DLD1 (cell line): ENCODE data around the gene TANK.
"Not testable (repeated sequence)": the region's sequence is repeated elsewhere in the genome, so short reads cannot be mapped to it uniquely, and the experiment has no call there.

Experiments
- in situ Hi-C: cut with HindIII; loops from 2 replicates; pipeline ENCODE4 v1.10.0; 2017; ENCODE audit warnings: low sequenced_read_pairs

Gene TANK

DNA sequence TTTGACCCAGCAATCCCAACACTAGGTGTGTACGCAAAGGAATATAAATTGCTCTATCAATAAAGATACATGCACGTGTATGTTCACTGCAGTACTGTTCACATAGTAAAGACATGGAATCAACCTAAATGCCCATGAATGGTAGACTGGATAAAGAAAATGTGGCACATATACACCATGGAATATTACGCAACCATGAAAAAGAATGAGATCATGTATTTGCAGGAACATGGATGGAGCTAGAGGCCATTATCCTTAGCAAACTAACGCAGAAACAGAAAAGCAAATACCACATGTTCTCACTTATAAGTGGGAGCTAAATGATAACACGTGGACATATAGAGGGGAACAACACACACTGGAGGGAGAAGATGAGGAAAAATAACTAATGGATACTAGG, 27.8 kb upstream of the TANK start:
- in situ Hi-C loops = not testable (repeated sequence)

GRCh38 chr2:161133366-161133765, 26.9 kb upstream of the TANK start:
- in situ Hi-C loops = no loop called here

DNA sequence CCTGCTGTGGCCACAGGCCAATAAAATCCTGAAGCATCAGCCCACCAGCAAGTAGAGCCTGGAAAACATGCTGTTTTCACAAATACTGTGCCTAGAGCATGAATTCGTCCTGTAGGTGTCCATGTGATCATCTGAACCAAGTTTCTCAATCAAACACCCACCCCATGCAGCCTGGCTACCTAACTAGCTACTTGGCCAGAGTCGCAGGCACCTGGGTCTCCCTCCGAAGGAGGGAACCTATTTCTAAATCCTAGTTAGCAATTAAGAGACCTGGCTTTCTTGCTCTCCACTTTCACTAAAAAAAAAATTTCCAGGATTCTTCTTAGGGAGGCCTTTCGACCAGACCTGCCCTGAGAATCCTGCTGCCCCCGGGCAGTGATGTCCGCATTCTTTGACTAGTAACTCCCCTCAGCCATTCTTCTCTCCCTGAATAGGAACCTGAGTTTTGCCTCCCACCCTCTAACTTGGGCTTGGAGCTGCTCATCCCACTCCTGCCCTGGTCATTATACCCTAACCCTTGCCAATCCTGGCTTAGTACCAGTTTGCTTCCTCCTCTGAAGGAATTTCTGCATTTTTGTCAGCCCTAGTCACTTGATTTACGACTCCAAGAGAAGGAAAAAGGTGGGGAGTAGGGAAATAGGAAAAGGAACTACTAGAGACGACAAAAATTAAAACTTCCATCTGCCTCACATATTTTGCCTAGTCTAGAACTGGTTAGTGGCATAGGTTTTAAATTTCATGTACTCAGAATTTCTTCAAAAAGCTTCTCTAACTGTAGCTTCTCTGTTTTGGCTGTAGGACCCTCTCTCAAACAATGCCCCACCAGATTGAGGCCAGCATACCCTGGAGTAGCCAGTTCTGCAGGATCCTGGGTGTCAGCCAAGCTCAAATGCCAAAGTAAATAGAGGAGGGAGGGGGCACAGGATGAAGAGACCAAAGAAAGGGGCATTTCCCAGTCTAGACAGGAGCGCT, 25.4 kb upstream of the TANK start:
- in situ Hi-C loops = no loop called here

GRCh38 chr2:161135951-161136593, 24.2 kb upstream of the TANK start:
- in situ Hi-C loops = no loop called here

GRCh38 chr2:161136696-161137324, 23.4 kb upstream of the TANK start:
- in situ Hi-C loops = no loop called here

DNA sequence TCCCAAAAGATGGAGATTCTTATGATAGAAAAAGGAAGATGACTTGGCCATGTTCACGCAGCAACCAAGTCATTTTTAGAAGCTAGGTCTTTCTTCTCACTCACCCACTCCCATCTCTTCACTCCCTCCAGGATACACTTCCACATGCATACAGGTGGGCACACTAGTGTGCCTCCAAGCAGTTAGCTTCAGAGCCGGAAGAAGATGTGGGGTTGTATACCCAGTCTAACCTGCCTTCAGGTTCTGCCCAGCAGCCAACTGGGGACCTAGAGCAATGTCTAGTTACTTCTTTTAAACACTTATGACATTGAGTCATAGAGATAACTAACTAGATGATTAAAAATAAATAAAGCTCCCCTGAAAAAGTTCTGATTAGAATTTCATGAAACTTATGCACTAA, 21.8 kb upstream of the TANK start:
- in situ Hi-C loops = no loop called here

DNA sequence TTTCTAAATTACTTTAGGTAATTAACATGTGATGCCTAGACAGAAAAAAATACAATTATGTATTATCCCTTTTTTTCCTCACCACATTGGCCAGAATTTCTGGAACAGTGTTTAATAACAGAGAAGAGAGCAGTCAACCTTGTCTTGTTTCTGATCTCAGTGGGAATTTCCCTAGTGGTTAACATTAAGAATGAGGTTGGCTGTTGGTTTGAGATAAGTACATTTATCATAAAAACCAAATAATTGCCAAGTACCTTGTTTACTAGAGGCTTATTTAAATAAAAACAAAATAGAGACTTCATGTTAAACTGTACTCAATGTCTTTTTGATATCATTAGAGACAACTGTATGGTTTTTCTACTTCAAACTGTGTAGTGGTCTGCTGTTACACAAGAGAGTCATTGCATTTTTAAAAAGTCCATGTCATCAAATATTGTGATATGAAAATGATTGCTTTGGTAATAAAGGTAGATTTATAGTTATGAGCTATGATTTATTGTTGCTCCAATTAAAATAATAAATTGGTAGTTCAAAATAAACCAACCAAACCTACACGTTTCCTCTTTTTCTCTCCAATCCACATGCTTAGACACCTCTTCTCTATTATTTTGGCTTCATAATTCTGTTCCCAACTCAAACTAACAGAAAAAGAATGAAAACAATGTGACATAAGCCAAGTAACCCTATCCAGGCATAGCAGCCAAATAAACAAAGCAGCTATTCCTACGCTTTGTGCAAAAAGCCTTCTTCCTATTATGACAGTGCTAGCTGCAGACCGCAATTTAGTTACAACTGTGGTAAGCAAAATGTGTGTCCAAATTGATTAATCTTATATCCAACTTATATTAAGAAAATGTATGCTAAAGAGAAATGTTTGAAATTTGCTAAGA, 20.9 kb upstream of the TANK start:
- in situ Hi-C loops = no loop called here

DNA sequence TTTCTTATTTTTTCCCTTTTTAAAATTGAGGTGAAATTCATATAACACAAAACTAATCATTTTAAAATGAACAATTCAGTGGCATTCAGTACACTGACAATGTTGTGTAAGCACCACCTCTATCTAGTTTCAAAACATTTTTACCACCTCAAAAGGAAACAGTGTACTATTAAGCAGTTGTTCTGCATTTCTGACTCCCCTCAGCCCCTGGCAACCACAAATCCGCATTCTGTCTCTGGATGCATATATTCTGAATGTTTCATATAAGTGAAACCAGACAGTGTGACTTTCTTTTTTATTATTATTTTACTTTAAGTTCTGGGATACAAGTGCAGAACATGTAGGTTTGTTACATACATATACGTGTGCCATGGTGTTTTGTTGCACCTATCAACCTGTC, 19.2 kb upstream of the TANK start:
- in situ Hi-C loops = no loop called here

DNA sequence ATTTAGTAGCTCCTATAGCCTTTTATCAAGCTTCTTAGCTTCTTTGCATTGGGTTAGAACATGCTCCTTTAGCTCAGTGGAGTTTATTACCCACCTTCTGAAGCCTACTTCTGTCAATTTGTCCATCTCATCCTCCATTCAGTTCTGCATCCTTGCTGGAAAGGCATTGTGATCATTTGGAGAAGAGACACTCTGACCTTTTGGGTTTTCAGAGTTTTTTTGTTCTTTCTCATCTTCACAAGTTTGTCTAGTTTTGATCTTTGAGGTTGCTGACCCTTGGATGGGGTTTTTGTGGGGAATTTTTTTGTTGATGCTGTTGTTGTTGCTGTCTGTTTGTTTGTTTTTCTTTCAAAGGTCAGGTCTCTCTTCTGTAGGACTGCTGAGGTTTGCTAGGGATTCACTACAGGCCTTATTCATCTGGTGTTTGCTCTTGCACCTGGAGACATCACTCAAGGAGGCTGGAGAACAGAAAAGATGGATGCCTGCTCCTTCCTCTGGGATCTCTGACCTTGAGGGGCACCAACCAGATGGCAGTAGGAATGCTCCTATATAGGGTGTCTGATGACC, 13.9 kb upstream of the TANK start:
- in situ Hi-C loops = no loop called here

DNA sequence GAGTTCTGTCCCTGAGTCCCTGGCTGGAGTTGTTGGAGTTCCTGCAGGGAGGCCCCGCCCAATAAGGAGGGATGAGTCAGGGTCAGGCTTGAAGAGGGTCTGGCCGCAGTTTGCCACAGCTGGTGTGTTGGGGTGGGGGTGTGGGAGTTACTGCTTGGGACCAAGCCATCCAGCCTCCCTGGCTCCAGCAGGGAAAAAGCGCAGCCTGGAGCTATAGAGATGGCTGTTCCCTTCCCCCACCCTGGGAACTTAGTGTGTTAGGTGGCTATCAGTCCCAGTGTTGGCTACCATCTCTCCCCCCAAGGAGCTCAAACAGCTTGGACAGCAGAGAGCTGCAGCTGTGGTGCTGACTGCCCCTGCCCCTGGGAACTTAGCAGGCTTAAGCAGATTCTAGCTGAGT, 13.2 kb upstream of the TANK start:
- in situ Hi-C loops = no loop called here

DNA sequence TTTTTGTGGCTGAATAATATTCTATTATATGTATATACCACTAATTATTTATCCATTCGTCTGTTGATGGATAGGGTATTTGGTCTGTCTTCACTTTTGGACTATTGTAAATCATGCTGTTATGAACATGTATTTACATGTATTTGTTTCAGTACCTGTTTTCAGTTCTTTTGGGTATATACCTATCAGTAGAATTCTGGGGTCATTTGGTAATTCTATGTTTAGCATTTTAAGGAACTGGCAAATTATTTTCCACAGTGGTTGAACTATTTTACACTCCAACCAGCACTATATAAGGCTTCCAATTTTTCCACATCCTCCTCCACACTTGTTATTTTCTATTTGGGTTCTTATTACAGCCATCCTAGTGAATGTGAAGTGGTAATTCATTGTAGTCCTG, 12.4 kb upstream of the TANK start:
- in situ Hi-C loops = no loop called here

GRCh38 chr2:161150704-161151103, 9.5 kb upstream of the TANK start:
- in situ Hi-C loops = no loop called here

DNA sequence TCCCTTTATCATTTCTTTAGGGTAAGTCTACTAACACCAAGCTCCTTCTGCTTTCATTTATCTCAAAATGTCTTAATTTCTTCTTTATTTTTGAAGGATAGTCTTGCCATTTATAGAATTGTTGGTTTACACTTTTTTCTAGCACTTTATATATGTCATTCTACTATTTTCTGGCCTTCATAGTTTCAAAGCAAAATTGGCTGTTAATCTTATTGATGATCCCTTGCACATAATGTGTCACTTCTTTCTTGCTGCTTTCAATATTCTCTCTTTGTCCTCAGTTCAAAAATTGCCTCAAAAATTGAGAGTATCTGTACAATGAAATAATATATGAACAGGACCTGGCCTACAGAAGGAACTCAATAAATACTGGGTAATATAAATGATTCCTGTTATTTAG, 7.9 kb upstream of the TANK start:
- in situ Hi-C loops = no loop called here

DNA sequence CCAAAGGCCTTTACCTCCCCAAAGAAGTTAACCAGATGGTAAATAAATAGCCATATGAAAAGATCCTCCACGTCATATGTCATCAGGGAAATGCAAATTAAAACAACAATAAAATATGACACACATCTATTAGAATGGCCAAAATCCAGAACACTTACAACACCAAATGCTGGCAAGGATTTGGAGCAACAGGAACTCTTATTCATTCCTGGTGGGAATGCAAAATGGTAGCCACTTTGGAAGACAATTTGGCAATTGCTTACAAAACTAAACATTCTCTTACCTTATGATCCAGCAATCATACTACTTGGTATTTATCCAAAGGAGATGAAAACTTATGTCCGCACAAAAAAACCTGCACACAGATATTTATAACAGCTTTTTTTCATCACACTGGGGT, 1.3 kb upstream of the TANK start:
- in situ Hi-C loops = no loop called here

- in situ Hi-C loops = no loop called here
These were observed 587 bp upstream of the TANK start for GRCh38 chr2:161159456-161160225.

GRCh38 chr2:161161074-161161706, 962 bp downstream of the TANK start:
- in situ Hi-C loops = no loop called here

DNA sequence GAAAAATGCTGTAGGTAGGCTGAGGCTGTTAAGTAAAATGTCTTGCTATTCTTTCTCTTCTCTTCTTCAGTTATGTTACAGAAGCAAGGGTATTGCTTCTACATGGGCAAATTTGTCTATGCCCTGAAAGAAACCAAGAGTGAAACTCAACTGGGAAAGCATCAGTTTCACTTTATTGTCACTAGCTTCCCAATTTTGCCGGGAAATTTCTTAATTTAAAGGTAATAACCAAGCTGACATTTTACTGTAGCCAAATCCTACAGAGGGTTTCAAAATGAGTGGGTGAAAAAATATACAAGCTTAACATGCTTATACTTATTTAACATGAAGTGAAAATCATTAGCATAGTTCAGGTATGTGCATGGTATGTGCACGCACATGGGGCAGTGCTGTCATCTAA, 3.2 kb downstream of the TANK start:
- in situ Hi-C loops = no loop called here

DNA sequence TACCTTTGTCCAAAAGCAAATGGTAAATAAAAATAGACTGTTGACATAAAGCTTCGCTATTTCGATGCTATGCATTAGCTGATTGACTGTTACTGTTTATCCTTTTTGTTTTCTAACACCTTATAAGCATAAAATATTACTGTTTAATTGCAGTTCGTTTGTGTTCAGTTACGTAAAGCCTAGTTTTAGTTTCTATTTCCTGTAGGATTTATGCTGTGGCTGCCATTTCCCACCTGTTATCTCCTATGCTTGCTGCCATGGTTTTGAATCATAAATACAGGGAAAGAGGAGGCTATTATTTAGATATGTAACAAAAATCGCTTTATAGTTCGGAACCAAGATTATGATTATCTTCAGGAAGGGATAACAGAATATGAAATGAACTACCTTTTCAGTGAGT, 3.9 kb downstream of the TANK start:
- in situ Hi-C loops = no loop called here

- in situ Hi-C loops = no loop called here
These were observed 5.0 kb downstream of the TANK start for GRCh38 chr2:161165266-161165665.
